Measurements from ENCODE around the gene CEACAM19. TPM values are rescaled to one million over a fixed set of nuclear protein-coding genes. Genes with fewer than 3 reads are reported as not detected.

Gene CEACAM19
- polyA plus RNA-seq, 2 donors, result 5.6 to 7.5 TPM

DNA sequence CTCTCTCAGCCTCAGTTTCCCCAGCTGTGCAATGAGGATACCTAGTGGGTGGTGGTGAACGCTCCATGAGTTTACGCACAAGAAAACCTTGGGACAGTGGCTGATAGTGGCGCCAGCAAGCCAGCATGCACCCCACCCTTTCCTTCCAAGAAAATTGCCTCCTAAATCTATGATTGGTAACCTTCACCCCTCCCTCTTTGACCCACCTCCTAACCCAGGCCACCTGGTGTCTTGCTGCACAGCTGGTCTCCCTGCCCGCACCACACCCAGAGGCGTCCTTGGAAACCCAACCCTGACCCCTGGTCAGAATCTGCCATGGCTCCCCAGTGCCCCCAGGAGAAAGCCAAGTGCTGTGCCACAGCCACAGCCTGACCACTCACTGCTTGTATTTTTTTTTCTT lies 54.4 kb downstream of the CEACAM19 start:
- H3K27ac ChIP-seq (ENCODE audit: low read depth in 2 of 2, low read length in 1 of 2), result peak overlapping the region; percentile 24 to 44
- peaks cover 2 to 10% of the 10 kb centered on the region in 2 donors for H3K4me1 ChIP-seq (ENCODE audit: control insufficient read depth in 2 of 2, insufficient read depth in 2 of 2, low read length in 1 of 2)
- 65 to 85% methylated on average over 5 of the region's 5 CpGs for WGBS, 2 donors
- no peaks in the 10 kb centered on the region for H3K27me3 ChIP-seq (ENCODE audit: control insufficient read depth in 1 of 2, insufficient read depth in 2 of 2, low read length in 2 of 2)
- no peak overlapping the region for H3K4me3 ChIP-seq (ENCODE audit: low read depth in 1 of 2, low read length in 2 of 2)
- no peaks in the 10 kb centered on the region for H3K9me3 ChIP-seq (ENCODE audit: control insufficient read depth in 2 of 2, insufficient read depth in 1 of 2, low read depth in 1 of 2, low read length in 1 of 2)
- H3K36me3 ChIP-seq (ENCODE audit: control insufficient read depth in 2 of 2, insufficient read depth in 2 of 2, low read length in 1 of 2), result no peaks in the 10 kb centered on the region

DNA sequence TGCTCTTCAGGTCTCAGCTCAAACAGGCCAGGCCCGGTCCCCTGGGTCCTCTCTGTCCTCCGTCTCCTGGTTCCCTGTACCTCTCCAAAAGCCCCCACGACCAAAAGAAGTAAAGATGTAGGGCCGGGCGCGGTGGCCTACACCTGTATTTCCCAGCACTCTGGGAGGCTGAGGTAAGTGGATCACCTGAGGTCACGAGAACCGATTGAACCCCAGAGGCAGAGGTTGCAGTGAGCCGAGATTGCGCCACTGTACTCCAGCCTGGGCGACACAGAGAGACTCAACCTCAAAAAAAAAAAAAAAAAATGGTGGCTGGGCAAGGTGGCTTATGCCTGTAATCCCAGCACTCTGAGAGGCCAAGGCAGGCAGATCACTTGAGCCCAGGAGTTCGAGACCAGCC lies 55.2 kb downstream of the CEACAM19 start:
- Histone ChIP-seq H3K4me1 (ENCODE audit: control insufficient read depth in 2 of 2, insufficient read depth in 2 of 2, low read length in 1 of 2) (peaks cover 2 to 10% of the 10 kb centered on the region in 2 donors), H3K36me3 (ENCODE audit: control insufficient read depth in 2 of 2, insufficient read depth in 2 of 2, low read length in 1 of 2) (no peaks in the 10 kb centered on the region), H3K9me3 (ENCODE audit: control insufficient read depth in 2 of 2, insufficient read depth in 1 of 2, low read depth in 1 of 2, low read length in 1 of 2) (no peaks in the 10 kb centered on the region), H3K27me3 (ENCODE audit: control insufficient read depth in 1 of 2, insufficient read depth in 2 of 2, low read length in 2 of 2) (no peaks in the 10 kb centered on the region), H3K27ac (ENCODE audit: low read depth in 2 of 2, low read length in 1 of 2) (peak overlapping the region in 1 of 2 donors; percentile 15), H3K4me3 (ENCODE audit: low read depth in 1 of 2, low read length in 2 of 2) (no peak overlapping the region)
- 87 to 91% methylated on average over 12 of the region's 12 CpGs for WGBS, 2 donors

DNA sequence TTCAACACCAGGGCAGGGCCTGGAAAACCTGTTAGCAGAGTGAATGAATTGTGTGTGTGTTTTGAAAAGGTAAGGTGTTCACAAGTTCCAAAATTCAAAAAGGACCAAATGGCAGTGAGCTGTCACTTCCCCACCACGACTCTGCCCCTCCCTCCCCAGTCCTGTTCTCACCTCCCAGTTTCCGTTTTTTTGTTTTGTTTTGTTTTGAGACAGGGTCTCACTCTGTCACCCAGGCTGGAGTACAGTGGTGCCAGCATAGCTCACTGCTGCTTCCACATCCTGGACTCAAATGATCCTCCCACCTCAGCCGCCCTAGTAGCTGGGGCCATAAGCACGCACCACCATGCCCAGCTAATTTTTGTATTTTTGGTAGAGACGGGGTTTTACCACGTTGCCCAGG lies 56.9 kb downstream of the CEACAM19 start:
- WGBS, 2 donors, result 66 to 76% methylated on average over 6 of the region's 6 CpGs
- H3K9me3 ChIP-seq (ENCODE audit: control insufficient read depth in 2 of 2, insufficient read depth in 1 of 2, low read depth in 1 of 2, low read length in 1 of 2), result no peaks in the 10 kb centered on the region
- H3K4me3 ChIP-seq (ENCODE audit: low read depth in 1 of 2, low read length in 2 of 2), result no peak overlapping the region
- H3K27me3 ChIP-seq (ENCODE audit: control insufficient read depth in 1 of 2, insufficient read depth in 2 of 2, low read length in 2 of 2), result no peaks in the 10 kb centered on the region
- H3K36me3 ChIP-seq (ENCODE audit: control insufficient read depth in 2 of 2, insufficient read depth in 2 of 2, low read length in 1 of 2), result no peaks in the 10 kb centered on the region
- peaks cover 2 to 10% of the 10 kb centered on the region in 2 donors for H3K4me1 ChIP-seq (ENCODE audit: control insufficient read depth in 2 of 2, insufficient read depth in 2 of 2, low read length in 1 of 2)
- H3K27ac ChIP-seq (ENCODE audit: low read depth in 2 of 2, low read length in 1 of 2), result no peak overlapping the region

DNA sequence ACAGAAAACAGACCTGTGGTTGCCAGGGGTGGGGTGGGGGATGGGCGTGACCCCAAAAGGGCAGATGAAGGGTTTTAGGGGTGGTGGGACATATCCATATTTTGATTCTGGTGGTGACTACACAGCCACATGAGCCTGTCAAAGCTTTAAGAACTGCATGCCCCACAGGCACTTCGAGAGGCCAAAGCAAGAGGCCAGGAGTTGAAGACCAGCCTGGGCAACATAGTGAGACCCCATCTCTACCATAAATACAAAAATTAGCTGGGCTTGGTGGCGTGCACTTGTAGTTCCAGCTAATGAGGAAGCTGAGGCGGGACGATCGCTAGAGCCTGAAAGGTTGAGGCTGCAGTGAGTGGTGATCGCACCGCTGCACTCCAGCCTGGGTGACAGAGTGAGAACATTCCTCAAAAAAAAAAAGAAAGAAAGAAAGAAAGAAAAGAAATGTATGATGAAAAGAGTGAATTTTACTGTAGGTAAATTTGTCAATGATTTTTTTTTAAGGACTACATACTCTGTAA lies 58.3 kb downstream of the CEACAM19 start:
- Histone ChIP-seq H3K27me3 (ENCODE audit: control insufficient read depth in 1 of 2, insufficient read depth in 2 of 2, low read length in 2 of 2) (no peaks in the 10 kb centered on the region), H3K4me1 (ENCODE audit: control insufficient read depth in 2 of 2, insufficient read depth in 2 of 2, low read length in 1 of 2) (peaks cover 2 to 7% of the 10 kb centered on the region in 2 donors), H3K36me3 (ENCODE audit: control insufficient read depth in 2 of 2, insufficient read depth in 2 of 2, low read length in 1 of 2) (no peaks in the 10 kb centered on the region), H3K27ac (ENCODE audit: low read depth in 2 of 2, low read length in 1 of 2) (no peak overlapping the region), H3K4me3 (ENCODE audit: low read depth in 1 of 2, low read length in 2 of 2) (no peak overlapping the region), H3K9me3 (ENCODE audit: control insufficient read depth in 2 of 2, insufficient read depth in 1 of 2, low read depth in 1 of 2, low read length in 1 of 2) (no peaks in the 10 kb centered on the region)
- 88 to 90% methylated on average over 8 of the region's 8 CpGs for WGBS, 2 donors

DNA sequence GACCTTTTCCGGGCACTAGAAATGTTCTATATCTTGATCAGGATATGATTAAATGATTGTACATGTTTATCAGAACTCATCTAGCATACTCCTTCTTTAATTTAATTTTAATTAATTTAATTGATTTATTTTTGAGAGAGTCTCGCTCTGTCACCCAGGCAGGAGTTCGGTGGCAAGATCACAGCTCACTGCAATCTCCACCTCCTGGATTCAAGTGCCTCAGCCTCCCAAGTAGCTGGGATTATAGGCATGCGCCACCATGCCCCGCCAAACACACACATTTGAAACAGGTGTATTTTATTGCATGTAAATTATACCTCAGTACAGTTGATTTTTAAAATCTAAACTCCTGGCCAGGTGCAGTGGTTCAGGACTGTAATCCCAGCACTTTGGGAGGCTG lies 59.8 kb downstream of the CEACAM19 start:
- H3K27ac ChIP-seq (ENCODE audit: low read depth in 2 of 2, low read length in 1 of 2), result no peak overlapping the region
- 90 to 91% methylated on average over 5 of the region's 5 CpGs for WGBS, 2 donors
- H3K27me3 ChIP-seq (ENCODE audit: control insufficient read depth in 1 of 2, insufficient read depth in 2 of 2, low read length in 2 of 2), result no peaks in the 10 kb centered on the region
- H3K4me1 ChIP-seq (ENCODE audit: control insufficient read depth in 2 of 2, insufficient read depth in 2 of 2, low read length in 1 of 2), result peaks cover 0 to 2% of the 10 kb centered on the region in 2 donors
- no peak overlapping the region for H3K4me3 ChIP-seq (ENCODE audit: low read depth in 1 of 2, low read length in 2 of 2)
- H3K36me3 ChIP-seq (ENCODE audit: control insufficient read depth in 2 of 2, insufficient read depth in 2 of 2, low read length in 1 of 2), result no peaks in the 10 kb centered on the region
- no peaks in the 10 kb centered on the region for H3K9me3 ChIP-seq (ENCODE audit: control insufficient read depth in 2 of 2, insufficient read depth in 1 of 2, low read depth in 1 of 2, low read length in 1 of 2)

DNA sequence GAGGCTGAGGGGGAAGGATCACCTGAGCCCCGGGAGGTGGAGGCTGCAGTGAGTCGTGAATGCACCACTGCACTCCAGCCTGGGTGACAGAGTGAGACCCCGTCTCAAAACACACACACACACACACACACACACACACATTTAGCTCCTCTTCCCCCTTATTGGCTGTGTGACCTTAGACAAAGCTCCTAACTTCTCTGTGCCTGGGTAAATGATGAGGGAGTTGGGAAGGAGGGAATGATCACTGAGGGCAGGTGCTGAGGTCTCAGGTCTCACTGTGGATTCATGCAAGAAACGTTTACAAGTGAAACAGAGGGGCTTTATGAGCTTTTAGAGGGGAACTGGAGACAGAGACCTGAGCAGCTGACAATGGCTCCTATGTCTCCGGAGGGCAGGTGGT lies 60.3 kb downstream of the CEACAM19 start:
- WGBS, 2 donors, result 76 to 80% methylated on average over 5 of the region's 5 CpGs
- peaks cover 0 to 2% of the 10 kb centered on the region in 2 donors for H3K4me1 ChIP-seq (ENCODE audit: control insufficient read depth in 2 of 2, insufficient read depth in 2 of 2, low read length in 1 of 2)
- H3K36me3 ChIP-seq (ENCODE audit: control insufficient read depth in 2 of 2, insufficient read depth in 2 of 2, low read length in 1 of 2), result no peaks in the 10 kb centered on the region
- H3K27me3 ChIP-seq (ENCODE audit: control insufficient read depth in 1 of 2, insufficient read depth in 2 of 2, low read length in 2 of 2), result no peaks in the 10 kb centered on the region
- H3K9me3 ChIP-seq (ENCODE audit: control insufficient read depth in 2 of 2, insufficient read depth in 1 of 2, low read depth in 1 of 2, low read length in 1 of 2), result no peaks in the 10 kb centered on the region
- H3K27ac ChIP-seq (ENCODE audit: low read depth in 2 of 2, low read length in 1 of 2), result no peak overlapping the region
- no peak overlapping the region for H3K4me3 ChIP-seq (ENCODE audit: low read depth in 1 of 2, low read length in 2 of 2)

DNA sequence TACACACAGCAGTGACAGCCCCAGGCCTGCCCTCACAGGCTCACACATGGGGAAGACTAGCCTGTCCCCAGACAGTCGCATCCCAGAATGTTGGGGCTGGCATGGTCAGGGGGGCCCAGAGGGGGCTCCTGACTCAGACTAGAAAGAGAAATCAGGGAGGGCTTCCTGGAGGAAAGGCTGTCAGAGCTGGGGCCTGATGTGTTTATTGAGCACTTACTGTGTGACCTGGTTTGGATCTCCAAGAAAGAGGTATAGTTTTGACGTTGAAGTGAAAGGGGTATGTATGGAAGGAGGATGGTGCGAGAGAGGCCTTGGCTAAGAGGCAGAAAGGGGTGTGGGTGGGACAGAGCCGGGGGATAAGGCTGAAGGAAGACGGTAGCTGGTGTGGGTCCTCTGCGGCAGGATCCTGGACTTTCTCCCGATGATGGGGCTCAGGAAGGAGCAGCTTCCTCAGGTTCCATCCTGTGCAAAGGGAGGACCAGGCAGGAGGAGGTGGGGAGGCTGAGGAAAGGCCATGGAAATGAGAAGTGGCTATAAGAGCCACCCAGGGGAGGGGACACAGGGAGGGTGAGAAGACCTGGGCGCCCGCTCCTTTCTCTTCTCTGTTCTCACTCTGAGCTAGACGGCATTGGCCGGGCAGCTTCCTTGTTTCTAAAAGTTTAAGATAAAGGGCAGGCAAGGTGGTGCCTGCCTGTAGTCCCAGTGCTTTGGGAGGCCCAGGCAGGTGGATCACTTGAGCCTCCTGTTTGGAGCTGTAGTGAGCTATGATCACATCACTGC lies 61.1 kb downstream of the CEACAM19 start:
- peaks cover 0 to 4% of the 10 kb centered on the region in 2 donors for H3K4me1 ChIP-seq (ENCODE audit: control insufficient read depth in 2 of 2, insufficient read depth in 2 of 2, low read length in 1 of 2)

More for the DNA sequence above, 61.1 kb downstream of the CEACAM19 start:
- no peaks in the 10 kb centered on the region for H3K27me3 ChIP-seq (ENCODE audit: control insufficient read depth in 1 of 2, insufficient read depth in 2 of 2, low read length in 2 of 2)
- 81 to 84% methylated on average over 11 of the region's 11 CpGs for WGBS, 2 donors
- no peaks in the 10 kb centered on the region for H3K36me3 ChIP-seq (ENCODE audit: control insufficient read depth in 2 of 2, insufficient read depth in 2 of 2, low read length in 1 of 2)
- no peaks in the 10 kb centered on the region for H3K9me3 ChIP-seq (ENCODE audit: control insufficient read depth in 2 of 2, insufficient read depth in 1 of 2, low read depth in 1 of 2, low read length in 1 of 2)
- no peak overlapping the region for H3K4me3 ChIP-seq (ENCODE audit: low read depth in 1 of 2, low read length in 2 of 2)
- no peak overlapping the region for H3K27ac ChIP-seq (ENCODE audit: low read depth in 2 of 2, low read length in 1 of 2)

Other genes starting within 250 kb of the CEACAM19 start
- gene ZNF229, start 223.0 kb upstream of the CEACAM19 start, polyA plus RNA-seq, result 1 to 10 TPM; 1.4 to 1.5 TPM
- gene ZNF180, start 171.0 kb upstream of the CEACAM19 start, polyA plus RNA-seq, result 1 to 10 TPM; 2.6 to 3.0 TPM
- gene CEACAM20, start 141.8 kb upstream of the CEACAM19 start, polyA plus RNA-seq, result not detected
- gene IGSF23, start 57.9 kb upstream of the CEACAM19 start, polyA plus RNA-seq, result not detected
- 10 to 100 TPM in 1 of 2 donors, 1 to 10 TPM in 1; 9.5 to 10.2 TPM for gene PVR, start 27.6 kb upstream of the CEACAM19 start, polyA plus RNA-seq
- gene CEACAM16, start 27.7 kb downstream of the CEACAM19 start, polyA plus RNA-seq, result under 1 TPM in 1 of 2 donors, not detected in 1; 0.16 TPM
- gene BCL3, start 77.2 kb downstream of the CEACAM19 start, polyA plus RNA-seq, result 100 to 1,000 TPM in 1 of 2 donors, 10 to 100 TPM in 1; 64.5 to 107 TPM
- 10 to 100 TPM; 35.0 to 39.4 TPM for gene CBLC, start 106.4 kb downstream of the CEACAM19 start, polyA plus RNA-seq
- gene BCAM, start 137.6 kb downstream of the CEACAM19 start, polyA plus RNA-seq, result 10 to 100 TPM; 18.0 to 22.1 TPM
- gene NECTIN2, start 174.8 kb downstream of the CEACAM19 start, polyA plus RNA-seq, result 10 to 100 TPM; 58.7 to 60.9 TPM
- 10 to 100 TPM; 46.0 to 60.8 TPM for gene TOMM40, start 219.8 kb downstream of the CEACAM19 start, polyA plus RNA-seq
- 10 to 100 TPM in 1 of 2 donors, 1 to 10 TPM in 1; 9.6 to 17.9 TPM for gene APOE, start 234.3 kb downstream of the CEACAM19 start, polyA plus RNA-seq
- gene APOC1, start 243.1 kb downstream of the CEACAM19 start, polyA plus RNA-seq, result 1 to 10 TPM; 2.0 to 2.2 TPM